HCT116 (cell line): ENCODE results near the gene EVI5. TPM values are rescaled to one million over a fixed set of nuclear protein-coding genes. Genes with fewer than 3 reads are reported as not detected.

ENCODE experiments used
- ATAC-seq: fragments of 200-7000 bp; cut with Tn5 transposase; 2 replicates; pipeline ENCODE4 v1.9.1; 2020; ENCODE audit warnings: mild to moderate bottlenecking, moderate library complexity
- BruUV-seq: library from RNA; stranded (reverse); fragments of 400-500 nt; replicated peaks from 2 replicates; lab custom pipeline; 2021; lab: Mats Ljungman, UMichigan
- CTCF ChIA-PET: fragments of 300-600 bp; sonication (Branson Sonifier 250); formaldehyde crosslinking; loops from one replicate; lab custom pipeline; 2021; ENCODE audit warnings: antibody characterized with exemption; lab: Charles Lee
- POLR2A ChIA-PET: fragments of 300-600, 350-600 bp; sonication (Branson Sonifier 250); formaldehyde crosslinking; loops from one replicate; lab custom pipeline; 2021; ENCODE audit warnings: antibody characterized with exemption; lab: Charles Lee
- RAD21 ChIA-PET, 2 experiments: fragments of 300-600 bp; sonication (Branson Sonifier 250); formaldehyde crosslinking; loops; one replicate each; lab custom pipeline; 2023; ENCODE audit warnings: low total read pairs in 2 of 2; ENCODE audit not compliant: uncharacterized antibody in 2 of 2, unreplicated experiment in 2 of 2, low non-redundant PET in 1 of 2; lab: Charles Lee
- DNase-seq: peaks from one replicate; pipeline ENCODE4 v3.0.0-alpha.2; 2010; ENCODE audit warnings: low read depth, low spot score
- H2AFZ ChIP-seq: fragments of 200-600 bp; shearing (Covaris generic), sonication (generic); 2 replicates; pipeline ENCODE4 v1.6.1; 2017; ENCODE audit warnings: low read depth, mixed run types, mixed read lengths, antibody characterized with exemption, low read length; ENCODE audit not compliant: poor library complexity, severe bottlenecking
- H3K27ac ChIP-seq: 2 replicates; pipeline ENCODE4 v1.5.1; 2012; ENCODE audit warnings: low read depth, low read length
- H3K27me3 ChIP-seq: fragments of 200-600 bp; sonication (generic); 2 replicates; pipeline ENCODE4 v1.6.1; 2016; ENCODE audit warnings: mixed run types, low read length, mixed read lengths; ENCODE audit not compliant: insufficient read depth
- H3K36me3 ChIP-seq, 2 experiments: fragments of 200-500 bp in 1 of 2; fragments of 200-600 bp in 1 of 2; sonication (Bioruptor generic) in 1 of 2; sonication (generic) in 1 of 2; 2 replicates each; pipeline versions ENCODE4 v1.5.1 to v1.6.1; 2014 to 2016; ENCODE audit warnings: low read length in 2 of 2, inconsistent platforms in 1 of 2, mixed read lengths in 1 of 2, mixed run types in 1 of 2; ENCODE audit not compliant: insufficient read depth in 2 of 2, control insufficient read depth in 1 of 2
- H3K4me1 ChIP-seq, 2 experiments: fragments of 200-600 bp in 1 of 2; sonication (generic) in 1 of 2; 2 replicates each; pipeline versions ENCODE4 v1.5.1 to v1.6.1; 2012 to 2017; ENCODE audit warnings: low read length in 2 of 2, inconsistent platforms in 1 of 2, mild to moderate bottlenecking in 1 of 2, mixed read lengths in 1 of 2, mixed run types in 1 of 2, moderate library complexity in 1 of 2; ENCODE audit not compliant: insufficient read depth in 2 of 2, control insufficient read depth in 1 of 2
- H3K4me2 ChIP-seq: fragments of 200-600 bp; sonication (generic); 2 replicates; pipeline ENCODE4 v1.6.1; 2017; ENCODE audit warnings: mixed run types, low read length, mixed read lengths
- H3K4me3 ChIP-seq, 2 experiments: fragments of 200-600 bp in 1 of 2; sonication (generic) in 1 of 2; replicated peaks in 1 of 2; 2 replicates each; pipeline ENCODE4 v1.5.1; 2011 to 2016; ENCODE audit warnings: low read length in 2 of 2, control low read depth in 1 of 2, low read depth in 1 of 2, mild to moderate bottlenecking in 1 of 2, mixed read lengths in 1 of 2, mixed run types in 1 of 2
- H3K79me2 ChIP-seq: fragments of 200-600 bp; sonication (generic); 2 replicates; pipeline ENCODE4 v1.6.1; 2017; ENCODE audit warnings: mild to moderate bottlenecking, mixed run types, low read length, moderate library complexity, mixed read lengths; ENCODE audit not compliant: insufficient read depth
- H3K9ac ChIP-seq: fragments of 200-600 bp; sonication (generic); 2 replicates; pipeline ENCODE4 v1.6.1; 2016; ENCODE audit warnings: low read length, mixed read lengths
- H3K9me2 ChIP-seq: fragments of 200-600 bp; sonication (generic), shearing (Covaris generic); 2 replicates; pipeline ENCODE4 v1.6.1; 2017; ENCODE audit warnings: mixed run types, mild to moderate bottlenecking, moderate library complexity; ENCODE audit not compliant: insufficient read depth
- H3K9me3 ChIP-seq, 2 experiments: fragments of 200-500 bp in 1 of 2; fragments of 200-600 bp in 1 of 2; sonication (Bioruptor generic) in 1 of 2; sonication (generic) in 1 of 2; 2 replicates each; pipeline ENCODE4 v1.6.1; 2014 to 2017; ENCODE audit warnings: low read length in 2 of 2, mixed read lengths in 2 of 2, inconsistent platforms in 1 of 2, low read depth in 1 of 2, mild to moderate bottlenecking in 1 of 2, mixed run types in 1 of 2, moderate library complexity in 1 of 2; ENCODE audit not compliant: control insufficient read depth in 1 of 2, insufficient read depth in 1 of 2
- H4K20me1 ChIP-seq: fragments of 200-600 bp; sonication (generic), shearing (Covaris generic); 2 replicates; pipeline ENCODE4 v1.6.1; 2017; ENCODE audit warnings: mixed run types, mild to moderate bottlenecking, moderate library complexity; ENCODE audit not compliant: insufficient read depth
- ATF3 ChIP-seq: IDR thresholded peaks from 2 replicates; pipeline ENCODE4 v1.6.1; 2012
- CBX3 ChIP-seq: IDR thresholded peaks from 2 replicates; pipeline ENCODE4 v1.6.1; 2012; ENCODE audit warnings: low read depth
- EGR1 ChIP-seq: IDR thresholded peaks from 2 replicates; pipeline ENCODE4 v1.6.1; 2012; ENCODE audit warnings: low read depth
- ELF1 ChIP-seq: IDR thresholded peaks from 2 replicates; pipeline ENCODE4 v1.6.1; 2012; ENCODE audit warnings: low read depth, borderline replicate concordance
- EZH2phosphoT487 ChIP-seq: fragments of 200-600 bp; IDR thresholded peaks from 2 replicates; pipeline ENCODE4 v1.6.1; 2018; ENCODE audit warnings: antibody characterized with exemption, borderline replicate concordance
- FOSL1 ChIP-seq: IDR thresholded peaks from 2 replicates; pipeline ENCODE4 v1.6.1; 2012; ENCODE audit warnings: low read depth
- MAX ChIP-seq: IDR thresholded peaks from 2 replicates; pipeline ENCODE4 v1.6.1; 2012
- POLR2AphosphoS5 ChIP-seq: IDR thresholded peaks from 2 replicates; pipeline ENCODE4 v1.6.1; 2011; ENCODE audit warnings: mild to moderate bottlenecking, low read depth, low read length, moderate library complexity
- RAD21 ChIP-seq: IDR thresholded peaks from 2 replicates; pipeline ENCODE4 v1.6.1; 2012; ENCODE audit warnings: low read depth, mild to moderate bottlenecking
- REST ChIP-seq: IDR thresholded peaks from 2 replicates; pipeline ENCODE4 v1.6.1; 2012; ENCODE audit warnings: low read depth
- SIN3A ChIP-seq: IDR thresholded peaks from 2 replicates; pipeline ENCODE4 v1.6.1; 2012; ENCODE audit warnings: low read depth
- SRF ChIP-seq: IDR thresholded peaks from 2 replicates; pipeline ENCODE4 v1.6.1; 2012; ENCODE audit warnings: low read depth
- TCF7L2 ChIP-seq: IDR thresholded peaks from 2 replicates; pipeline ENCODE4 v1.7.0; 2011; ENCODE audit warnings: borderline replicate concordance, inconsistent platforms; ENCODE audit not compliant: insufficient read depth, insufficient read length; ENCODE audit errors: extremely low read depth
- YY1 ChIP-seq: IDR thresholded peaks from 2 replicates; pipeline ENCODE4 v1.6.1; 2011; ENCODE audit warnings: low read length, low read depth, moderate library complexity, mild to moderate bottlenecking; ENCODE audit not compliant: insufficient replicate concordance; ENCODE audit errors: extremely low read depth
- ZBTB33 ChIP-seq: IDR thresholded peaks from 2 replicates; pipeline ENCODE4 v1.6.1; 2011; ENCODE audit warnings: mild to moderate bottlenecking, low read length, moderate library complexity; ENCODE audit not compliant: insufficient replicate concordance; ENCODE audit errors: extremely low read depth
- ZFX ChIP-seq: fragments of 450-650 bp; IDR thresholded peaks from 2 replicates; pipeline ENCODE4 v1.6.1; 2017
- intact Hi-C: fragments of 100-400 bp; cut with micrococcal nuclease; formaldehyde crosslinking; loops from 2 replicates; pipeline ENCODE4 v1.10.0; 2022
- total RNA-seq: library from RNA; stranded (reverse); gene quantifications from one replicate; pipeline ENCODE4 v1.2.1, GENCODE V29; 2021; ENCODE audit not compliant: unreplicated experiment

Gene EVI5
- total RNA-seq, 1 experiment from 2014 or later, result 21.8 TPM

GRCh38 chr1:92755541-92756461 lies 29.1 kb downstream of the EVI5 start:
- H3K9me2 ChIP-seq, result no peaks in the 10 kb centered on the region
- H3K4me1 ChIP-seq, result peaks cover 0 to 8% of the 10 kb centered on the region in 2 experiments; a peak in 2 of 4 replicates
- POLR2A ChIA-PET, result interaction anchor here (0.7 kb wide), 1 partner anchor 28 kb away, joined by 3 read pairs; no protein-coding TSS in a partner anchor
- no peak for TF ChIP-seq ZBTB33
- TF ChIP-seq EGR1, result no peak
- TF ChIP-seq TCF7L2, result no peak
- TF ChIP-seq YY1, result no peak
- TF ChIP-seq RAD21, result no peak
- TF ChIP-seq EZH2phosphoT487, result no peak
- TF ChIP-seq ATF3, result no peak
- TF ChIP-seq REST, result no peak
- no peak for TF ChIP-seq MAX
- no peak for TF ChIP-seq POLR2AphosphoS5
- TF ChIP-seq ZFX, result no peak
- no peak for TF ChIP-seq SRF
- TF ChIP-seq ELF1, result no peak
- no peak for TF ChIP-seq SIN3A
- TF ChIP-seq CBX3, result no peak
- no peak for TF ChIP-seq FOSL1
- TF ChIP-seq, all 23 proteins: peak for 0
- ATAC-seq (no peak), DNase-seq (no peak)
- no peaks in the 10 kb centered on the region for H3K27me3 ChIP-seq
- intact Hi-C loops, result no loop called here
- RAD21 ChIA-PET, result no interaction called here
- no peaks in the 10 kb centered on the region for H3K36me3 ChIP-seq
- H3K9me3 ChIP-seq, result no peaks in the 10 kb centered on the region
- no peak overlapping the region for H2AFZ ChIP-seq
- H3K4me3 ChIP-seq, result no peak overlapping the region
- H3K79me2 ChIP-seq, result peaks cover 4% of the 10 kb centered on the region; the same call in 1 of the 2 replicates
- no peak overlapping the region for H3K27ac ChIP-seq
- no peak overlapping the region for H3K4me2 ChIP-seq
- BruUV-seq, result no TSS peak
- CTCF ChIA-PET, result no interaction called here
- H3K9ac ChIP-seq, result no peak overlapping the region
- no peaks in the 10 kb centered on the region for H4K20me1 ChIP-seq
